Spleen (tissue), 11 donors: ENCODE data around the gene PLAAT5. TPM values are rescaled to one million over a fixed set of nuclear protein-coding genes. Genes with fewer than 3 reads are reported as not detected.

Experiments
- DNase-seq: peaks from one replicate; pipeline ENCODE4 v3.0.0-alpha.2; 2020
- H3K27ac ChIP-seq, 8 donors: fragments of 200-600 bp; sonication (generic) in 7 of 8; 1 replicate in 4 of 8; 2 replicates in 4 of 8; pipeline versions ENCODE4 v1.5.0 to v1.8.0; 2016 to 2021; ENCODE audit warnings: inconsistent platforms in 4 of 8, mild to moderate bottlenecking in 4 of 8, moderate library complexity in 1 of 8
- H3K27me3 ChIP-seq, 7 donors: fragments of 200-600 bp; sonication (generic) in 6 of 7; replicated peaks in 1 of 7; 1 replicate in 4 of 7; 2 replicates in 3 of 7; pipeline versions ENCODE4 v1.5.0 to v1.8.0; 2016 to 2021; ENCODE audit warnings: inconsistent platforms in 3 of 7, mild to moderate bottlenecking in 1 of 7
- H3K36me3 ChIP-seq, 6 donors: fragments of 200-600 bp; sonication (generic) in 5 of 6; 1 replicate in 4 of 6; 2 replicates in 2 of 6; pipeline versions ENCODE4 v1.5.0 to v1.8.0; 2016 to 2021; ENCODE audit warnings: inconsistent platforms in 2 of 6
- H3K4me1 ChIP-seq, 6 donors: fragments of 200-600 bp; sonication (generic) in 5 of 6; 1 replicate in 3 of 6; 2 replicates in 3 of 6; pipeline versions ENCODE4 v1.5.0 to v1.8.0; 2016 to 2021; ENCODE audit warnings: inconsistent platforms in 3 of 6
- H3K4me3 ChIP-seq, 8 donors: fragments of 200-600 bp; sonication (generic) in 7 of 8; 1 replicate in 4 of 8; 2 replicates in 4 of 8; pipeline versions ENCODE4 v1.5.0 to v1.8.0; 2016 to 2021; ENCODE audit warnings: inconsistent platforms in 4 of 8, mild to moderate bottlenecking in 4 of 8, moderate library complexity in 2 of 8
- H3K9me3 ChIP-seq, 8 donors: fragments of 200-600 bp; sonication (generic) in 7 of 8; 1 replicate in 4 of 8; 2 replicates in 4 of 8; pipeline versions ENCODE4 v1.5.0 to v1.8.0; 2016 to 2021; ENCODE audit warnings: inconsistent platforms in 4 of 8
- CTCF ChIP-seq, 11 experiments: fragments of 200-600 bp in 7 of 11; fragments of 450-650 bp in 4 of 11; sonication (generic) in 4 of 11; IDR thresholded peaks in 8 of 11; conservative IDR thresholded peaks in 3 of 11; 1 replicate in 7 of 11; 2 replicates in 4 of 11; pipeline versions ENCODE4 v1.4.0 to v1.8.0; 2016 to 2021; ENCODE audit warnings: antibody characterized with exemption in 11 of 11, inconsistent platforms in 4 of 11, mild to moderate bottlenecking in 1 of 11
- POLR2A ChIP-seq, 3 donors: fragments of 450-650 bp; IDR thresholded peaks; one replicate each; pipeline ENCODE4 v1.5.1; 2017; ENCODE audit warnings: antibody characterized with exemption in 3 of 3, mild to moderate bottlenecking in 1 of 3
- POLR2AphosphoS5 ChIP-seq, 3 donors: sonication (generic); formaldehyde crosslinking; IDR thresholded peaks; one replicate each; pipeline ENCODE4 v1.5.1; 2017; ENCODE audit warnings: antibody characterized with exemption in 3 of 3
- WGBS, 5 donors: extraction: QIAGEN DNeasy Blood & Tissue Kit in 3 of 5; methylation state at CpG; one replicate each; pipeline versions ENCODE4 v1.1.5 to v1.1.7; 2013 to 2018; 5-methylcytosine and 5-hydroxymethylcytosine counted together
- intact Hi-C: fragments of 100-400 bp; cut with DNase I; formaldehyde crosslinking; loops from one replicate; pipeline ENCODE4 v1.15.0; 2023; ENCODE audit warnings: low total_unique reads
- polyA plus RNA-seq, 3 donors: library from polyadenylated mRNA; stranded (reverse); fragments of 200-250 nt; gene quantifications; one replicate each; pipeline ENCODE4 v1.2.1, GENCODE V29; 2013
- total RNA-seq, 7 donors: library from RNA; depleted of rRNA in 3 of 7; stranded (reverse); fragments of >200 nt in 3 of 7; fragmentation: NEBNext Ultra II Directional in 4 of 7; extraction: Animal tissue kit (Norgen Biotek cat#: 25700) in 4 of 7; gene quantifications; one replicate each; pipeline versions ENCODE4 v1.1.0 to v1.2.1, GENCODE V29; 2016 to 2021
- donor health status: healthy with polysubstance abuse.
- donor health status: DM: no; HTN: no; CAD: no; lungs with moderate emphysema.
- donor health status: DM: no; HTN: no; CAD: no.
- donor health status: Bipolar disorder and iron deficiency.
- donor health status: healthy.
- donor health status: DM: no; HTN: no; CAD: no.
- donor health status: DM: yes; HTN: yes; CAD: no.

PLAAT5 gene
- total and polyA plus RNA-seq, 10 donors: 0.10 to 0.54 (median 0.24) TPM; not detected in 4

- intact Hi-C loops: no loop called here
- Histone ChIP-seq H3K9me3 (peaks cover 0 to 25% (median 20%) of the 10 kb centered on the region in 8 donors), H3K27me3 (peaks cover 0 to 20% (median 2%) of the 10 kb centered on the region in 7 donors), H3K27ac (no peak overlapping the region), H3K4me1 (peaks cover 0 to 21% (median 4%) of the 10 kb centered on the region in 6 donors), H3K36me3 (no peaks in the 10 kb centered on the region), H3K4me3 (no peak overlapping the region)
- no peak for DNase-seq
- TF ChIP-seq POLR2AphosphoS5 (IDR thresholded peaks at IDR 0.05): no peak
- TF ChIP-seq POLR2A (IDR thresholded peaks at IDR 0.05): no peak
- no peak for TF ChIP-seq CTCF (IDR thresholded peaks at IDR 0.05 in 8 of 11, conservative IDR thresholded peaks at IDR 0.05 in 3 of 11)
- 84 to 94% (median 86%) methylated on average over 3 of the region's 3 CpGs for WGBS, 5 donors
These were observed 5.2 kb downstream of the PLAAT5 start for GRCh38 chr11:63485777-63486176.

GRCh38 chr11:63480039-63480438 lies 10.9 kb downstream of the PLAAT5 start:
- peaks cover 0 to 9% (median 1%) of the 10 kb centered on the region in 6 donors for H3K4me1 ChIP-seq
- H3K9me3 ChIP-seq: peaks cover 0 to 27% (median 25%) of the 10 kb centered on the region in 8 donors
- peaks cover 0 to 12% (median 0%) of the 10 kb centered on the region in 7 donors for H3K27me3 ChIP-seq
- DNase-seq: no peak
- 76 to 95% (median 93%) methylated on average over 6 of the region's 6 CpGs for WGBS, 5 donors
- H3K36me3 ChIP-seq: no peaks in the 10 kb centered on the region
- no peak overlapping the region for H3K27ac ChIP-seq
- no peak for TF ChIP-seq POLR2AphosphoS5 (IDR thresholded peaks at IDR 0.05)
- TF ChIP-seq POLR2A (IDR thresholded peaks at IDR 0.05): no peak
- TF ChIP-seq CTCF (IDR thresholded peaks at IDR 0.05 in 8 of 11, conservative IDR thresholded peaks at IDR 0.05 in 3 of 11): no peak
- intact Hi-C loops: no loop called here
- H3K4me3 ChIP-seq: no peak overlapping the region

GRCh38 chr11:63478896-63479295 lies 12.1 kb downstream of the PLAAT5 start:
- no peak for TF ChIP-seq POLR2A (IDR thresholded peaks at IDR 0.05)
- peak; percentile 79 to 94 (median 89) for TF ChIP-seq CTCF (IDR thresholded peaks at IDR 0.05 in 8 of 11, conservative IDR thresholded peaks at IDR 0.05 in 3 of 11)
- Histone ChIP-seq H3K4me3 (no peak overlapping the region), H3K36me3 (no peaks in the 10 kb centered on the region), H3K27me3 (peaks cover 0 to 12% (median 0%) of the 10 kb centered on the region in 7 donors), H3K4me1 (peaks cover 0 to 9% (median 1%) of the 10 kb centered on the region in 6 donors), H3K27ac (no peak overlapping the region), H3K9me3 (peaks cover 0 to 21% (median 16%) of the 10 kb centered on the region in 8 donors)
- intact Hi-C loops: loop anchor here (2.0 to 5.0 kb wide), 2 partner anchors 156 to 258 kb away; no protein-coding TSS in a partner anchor
- DNase-seq: no peak
- 14 to 19% (median 16%) methylated on average over 5 of the region's 5 CpGs for WGBS, 5 donors

- Histone ChIP-seq H3K27me3 (peaks cover 0 to 12% (median 0%) of the 10 kb centered on the region in 7 donors), H3K36me3 (no peaks in the 10 kb centered on the region), H3K4me1 (peaks cover 0 to 9% (median 1%) of the 10 kb centered on the region in 6 donors), H3K9me3 (peaks cover 0 to 25% (median 19%) of the 10 kb centered on the region in 8 donors), H3K4me3 (no peak overlapping the region), H3K27ac (no peak overlapping the region)
- intact Hi-C loops: loop anchor here (5.0 kb wide), 1 partner anchor 261 kb away; no protein-coding TSS in a partner anchor
- TF ChIP-seq CTCF (IDR thresholded peaks at IDR 0.05 in 8 of 11, conservative IDR thresholded peaks at IDR 0.05 in 3 of 11): no peak
- no peak for TF ChIP-seq POLR2AphosphoS5 (IDR thresholded peaks at IDR 0.05)
- no peak for TF ChIP-seq POLR2A (IDR thresholded peaks at IDR 0.05)
- DNase-seq: no peak
These were observed 14.3 kb downstream of the PLAAT5 start for GRCh38 chr11:63476618-63477017.
